Sigmoid colon (tissue), 4 donors: ENCODE results near the gene EHBP1.

Experiments used
- CTCF ChIP-seq, 4 experiments: fragments of 450-650 bp in 3 of 4; fragments of 200-600 bp in 1 of 4; IDR thresholded peaks; one replicate each; pipeline ENCODE4 v1.5.1; 2016 to 2019; ENCODE audit warnings: antibody characterized with exemption in 4 of 4, mild to moderate bottlenecking in 3 of 4, moderate library complexity in 2 of 4
- EP300 ChIP-seq, 4 donors: sonication (generic); formaldehyde crosslinking; IDR thresholded peaks; one replicate each; pipeline ENCODE4 v1.6.1; 2017; ENCODE audit warnings: antibody characterized with exemption in 4 of 4
- POLR2A ChIP-seq, 2 donors: fragments of 450-650 bp; IDR thresholded peaks; one replicate each; pipeline ENCODE4 v1.6.1; 2016; ENCODE audit warnings: antibody characterized with exemption in 2 of 2, mild to moderate bottlenecking in 2 of 2, moderate library complexity in 2 of 2

GRCh38 chr2:62768615-62769014 lies 63.1 kb downstream of the EHBP1 start:
- TF ChIP-seq EP300 (IDR thresholded peaks at IDR 0.05) (no peak), CTCF (IDR thresholded peaks at IDR 0.05) (no peak), POLR2A (IDR thresholded peaks at IDR 0.05) (no peak)
